Measurements from ENCODE around the gene LRPAP1. TPM values are rescaled to one million over a fixed set of nuclear protein-coding genes. Genes with fewer than 3 reads are reported as not detected.
"Not testable (repeated sequence)": the region's sequence is repeated elsewhere in the genome, so short reads cannot be mapped to it uniquely, and the experiment has no call there.

The LRPAP1 gene
- total and polyA plus RNA-seq, 3 experiments from 2014 or later, result 89.0 to 140 (median 94.9) TPM

- H3K27me3 ChIP-seq (ENCODE audit: insufficient read depth, low read length, poor library complexity, severe bottlenecking); POLR2A ChIA-PET; DNase-seq; H3K36me3 ChIP-seq (ENCODE audit: insufficient read depth, low read length); H3K4me1 Mint-ChIP-seq; H3K27ac Mint-ChIP-seq; H3K4me3 ChIP-seq (ENCODE audit: low read length); H3K4me1 ChIP-seq (ENCODE audit: insufficient read depth, low read length); H3K9me3 Mint-ChIP-seq; CTCF ChIA-PET; H3K9me3 ChIP-seq (ENCODE audit: low read length); H3K36me3 Mint-ChIP-seq; H3K4me3 Mint-ChIP-seq; H3K27me3 Mint-ChIP-seq; H3K27ac ChIP-seq (ENCODE audit: low read depth, low read length): not testable (repeated sequence)
These were observed 14.5 kb upstream of the LRPAP1 start for GRCh38 chr4:3546721-3547120.

DNA sequence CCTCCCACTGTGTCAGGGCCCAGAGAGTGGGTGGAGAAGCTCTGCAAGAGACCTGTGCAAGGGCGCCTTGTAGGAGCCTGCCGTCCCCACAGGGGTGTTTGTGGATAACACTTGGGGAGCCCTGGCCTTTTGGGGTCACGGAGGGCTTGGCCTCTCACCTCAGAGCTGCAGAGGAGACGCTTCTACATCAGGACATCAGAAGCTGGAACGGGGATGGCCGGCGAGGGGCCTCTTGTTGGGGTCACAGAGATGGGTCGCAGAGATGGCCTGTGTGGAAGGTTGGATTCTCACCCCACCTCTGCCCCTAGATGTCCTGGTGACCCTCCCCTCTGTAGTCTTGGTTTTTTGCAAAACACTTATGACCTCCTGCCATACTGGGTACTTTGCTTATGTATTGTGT is 13.1 kb upstream of the LRPAP1 start:
- H3K9me3 Mint-ChIP-seq; H3K4me1 ChIP-seq (ENCODE audit: insufficient read depth, low read length); DNase-seq; H3K4me3 ChIP-seq (ENCODE audit: low read length); H3K4me3 Mint-ChIP-seq; POLR2A ChIA-PET; H3K36me3 ChIP-seq (ENCODE audit: insufficient read depth, low read length); H3K27me3 Mint-ChIP-seq; H3K36me3 Mint-ChIP-seq; H3K9me3 ChIP-seq (ENCODE audit: low read length); H3K27ac Mint-ChIP-seq; CTCF ChIA-PET; H3K4me1 Mint-ChIP-seq; H3K27me3 ChIP-seq (ENCODE audit: insufficient read depth, low read length, poor library complexity, severe bottlenecking); H3K27ac ChIP-seq (ENCODE audit: low read depth, low read length): not testable (repeated sequence)

DNA sequence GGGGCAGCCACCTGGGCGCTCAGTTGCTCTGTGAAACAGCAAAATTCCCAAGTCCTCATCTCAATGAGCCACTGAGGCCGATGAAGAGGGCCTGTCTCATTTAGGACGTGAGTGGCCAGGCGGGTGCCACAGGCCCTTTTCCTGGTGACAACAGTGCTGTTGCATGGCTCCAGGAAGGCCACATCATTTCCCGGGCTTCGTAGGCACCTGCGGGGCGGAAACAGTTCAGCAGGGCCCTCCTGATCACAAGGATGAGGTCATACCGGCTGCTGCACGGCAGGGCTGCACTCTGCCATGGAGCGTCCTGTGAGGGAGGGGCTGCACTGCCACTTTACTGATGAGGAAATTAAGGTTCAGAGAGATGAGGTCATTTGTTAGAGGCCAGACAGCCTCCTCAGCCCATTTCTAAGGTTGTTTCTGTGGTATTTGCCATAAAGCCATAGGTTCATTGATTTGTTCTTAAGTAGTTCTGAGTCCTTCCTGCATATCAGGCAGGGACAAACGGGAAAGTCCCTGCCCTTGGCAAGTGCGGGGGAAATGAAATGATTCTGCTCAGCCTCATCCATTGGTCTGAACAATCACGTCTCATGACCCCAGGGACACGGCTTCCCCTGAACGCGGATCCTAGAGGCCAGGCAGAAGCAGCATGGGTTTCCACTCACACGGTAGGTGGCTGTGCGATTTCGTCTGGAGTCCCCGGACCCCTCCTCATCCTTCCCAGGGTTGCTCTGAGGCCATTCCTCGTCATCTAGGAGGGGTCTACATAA is 12.2 kb upstream of the LRPAP1 start:
- DNase-seq; H3K27me3 Mint-ChIP-seq; H3K27ac ChIP-seq (ENCODE audit: low read depth, low read length); H3K4me1 ChIP-seq (ENCODE audit: insufficient read depth, low read length); H3K4me1 Mint-ChIP-seq; POLR2A ChIA-PET; CTCF ChIA-PET; H3K4me3 ChIP-seq (ENCODE audit: low read length); H3K9me3 ChIP-seq (ENCODE audit: low read length); H3K9me3 Mint-ChIP-seq; H3K36me3 ChIP-seq (ENCODE audit: insufficient read depth, low read length); H3K36me3 Mint-ChIP-seq; H3K4me3 Mint-ChIP-seq; H3K27ac Mint-ChIP-seq; H3K27me3 ChIP-seq (ENCODE audit: insufficient read depth, low read length, poor library complexity, severe bottlenecking): not testable (repeated sequence)

DNA sequence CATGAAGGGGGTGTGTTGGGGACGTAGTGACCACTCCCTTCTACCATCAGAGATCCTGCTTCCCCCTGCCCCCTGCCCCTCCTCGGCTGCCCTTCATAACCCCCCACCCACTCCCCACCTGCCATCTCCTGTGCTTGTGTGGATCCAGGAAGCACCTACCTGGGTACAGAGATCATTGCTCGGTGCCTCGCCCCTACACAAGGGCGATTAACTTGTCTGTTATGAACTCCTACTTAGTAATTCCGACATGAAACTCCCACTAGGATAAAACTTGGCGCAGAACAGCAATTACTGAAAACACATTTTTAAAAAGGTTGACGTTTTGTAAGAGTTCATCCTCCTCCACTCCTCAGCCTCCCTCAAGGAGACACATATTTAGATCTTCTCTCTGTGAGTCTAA is 11.2 kb upstream of the LRPAP1 start:
- DNase-seq; POLR2A ChIA-PET; H3K27me3 ChIP-seq (ENCODE audit: insufficient read depth, low read length, poor library complexity, severe bottlenecking); H3K4me3 Mint-ChIP-seq; H3K27ac Mint-ChIP-seq; H3K4me1 Mint-ChIP-seq; H3K36me3 ChIP-seq (ENCODE audit: insufficient read depth, low read length); H3K9me3 Mint-ChIP-seq; H3K4me3 ChIP-seq (ENCODE audit: low read length); H3K27me3 Mint-ChIP-seq; H3K27ac ChIP-seq (ENCODE audit: low read depth, low read length); H3K36me3 Mint-ChIP-seq; CTCF ChIA-PET; H3K9me3 ChIP-seq (ENCODE audit: low read length); H3K4me1 ChIP-seq (ENCODE audit: insufficient read depth, low read length): not testable (repeated sequence)

GRCh38 chr4:3538906-3539305 is 6.7 kb upstream of the LRPAP1 start:
- H3K27me3 ChIP-seq (ENCODE audit: insufficient read depth, low read length, poor library complexity, severe bottlenecking); H3K27me3 Mint-ChIP-seq; H3K4me3 ChIP-seq (ENCODE audit: low read length); H3K27ac Mint-ChIP-seq; H3K27ac ChIP-seq (ENCODE audit: low read depth, low read length); H3K9me3 Mint-ChIP-seq; POLR2A ChIA-PET; H3K9me3 ChIP-seq (ENCODE audit: low read length); DNase-seq; H3K4me3 Mint-ChIP-seq; CTCF ChIA-PET; H3K4me1 ChIP-seq (ENCODE audit: insufficient read depth, low read length); H3K36me3 ChIP-seq (ENCODE audit: insufficient read depth, low read length); H3K36me3 Mint-ChIP-seq; H3K4me1 Mint-ChIP-seq: not testable (repeated sequence)

DNA sequence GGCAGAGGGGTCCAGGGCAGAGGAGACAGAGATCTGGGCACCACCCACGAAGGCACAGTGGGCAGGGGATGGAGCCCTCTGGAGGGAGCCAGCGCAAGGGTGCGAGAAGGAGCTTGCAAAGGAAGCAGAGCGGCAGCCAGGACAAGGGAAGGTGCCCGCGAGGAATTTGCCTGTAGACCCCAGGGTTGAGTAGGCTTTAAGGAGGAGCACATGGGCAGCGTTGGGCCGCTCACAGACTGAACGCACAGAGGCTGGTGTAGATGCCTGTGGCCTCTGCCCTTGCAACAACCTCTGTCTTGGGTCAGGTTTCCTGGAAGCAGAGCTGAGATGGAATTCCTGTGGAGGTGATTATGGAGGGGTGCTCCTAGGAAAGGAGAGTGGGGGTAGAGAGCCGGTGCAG is 3.6 kb upstream of the LRPAP1 start:
- H3K9me3 ChIP-seq (ENCODE audit: low read length); POLR2A ChIA-PET; H3K27me3 ChIP-seq (ENCODE audit: insufficient read depth, low read length, poor library complexity, severe bottlenecking); H3K27me3 Mint-ChIP-seq; H3K36me3 ChIP-seq (ENCODE audit: insufficient read depth, low read length); H3K36me3 Mint-ChIP-seq; DNase-seq; H3K9me3 Mint-ChIP-seq; H3K4me3 Mint-ChIP-seq; H3K27ac ChIP-seq (ENCODE audit: low read depth, low read length); H3K4me3 ChIP-seq (ENCODE audit: low read length); CTCF ChIA-PET: not testable (repeated sequence)
- Mint-ChIP-seq H3K4me1 (peaks cover 14 to 25% (median 17%) of the 10 kb centered on the region in 3 donors), H3K27ac (peak overlapping the region in 1 of 8 donors; percentile 15)
- H3K4me1 ChIP-seq (ENCODE audit: insufficient read depth, low read length), result peaks cover 16% of the 10 kb centered on the region

GRCh38 chr4:3533423-3533820 is 1.2 kb upstream of the LRPAP1 start:
- Histone ChIP-seq H3K4me1 (ENCODE audit: insufficient read depth, low read length) (peaks cover 32% of the 10 kb centered on the region), H3K4me3 (ENCODE audit: low read length) (no peak overlapping the region), H3K36me3 (ENCODE audit: insufficient read depth, low read length) (no peaks in the 10 kb centered on the region), H3K9me3 (ENCODE audit: low read length) (no peaks in the 10 kb centered on the region), H3K27ac (ENCODE audit: low read depth, low read length) (no peak overlapping the region), H3K27me3 (ENCODE audit: insufficient read depth, low read length, poor library complexity, severe bottlenecking) (no peaks in the 10 kb centered on the region)
- peak overlapping the region; percentile 44 to 100 (median 60) for H3K4me3 Mint-ChIP-seq
- peaks cover 0 to 10% (median 5%) of the 10 kb centered on the region in 5 donors for H3K9me3 Mint-ChIP-seq
- H3K4me1 Mint-ChIP-seq, result peaks cover 26 to 43% (median 29%) of the 10 kb centered on the region in 3 donors
- peaks cover 1 to 25% (median 5%) of the 10 kb centered on the region in 3 donors for H3K36me3 Mint-ChIP-seq
- no peak for DNase-seq
- H3K27ac Mint-ChIP-seq, result peak overlapping the region in 6 of 8 donors; percentile 18 to 52 (median 34)
- ChIA-PET CTCF (no interaction called here), POLR2A (no interaction called here)
- H3K27me3 Mint-ChIP-seq, result peaks cover 8 to 10% of the 10 kb centered on the region in 2 donors

- Histone ChIP-seq H3K36me3 (ENCODE audit: insufficient read depth, low read length) (no peaks in the 10 kb centered on the region), H3K27ac (ENCODE audit: low read depth, low read length) (peak overlapping the region; percentile 73), H3K27me3 (ENCODE audit: insufficient read depth, low read length, poor library complexity, severe bottlenecking) (no peaks in the 10 kb centered on the region), H3K4me3 (ENCODE audit: low read length) (peak overlapping the region; percentile 74), H3K4me1 (ENCODE audit: insufficient read depth, low read length) (peaks cover 32% of the 10 kb centered on the region), H3K9me3 (ENCODE audit: low read length) (no peaks in the 10 kb centered on the region)
- ChIA-PET CTCF (no interaction called here), POLR2A (no interaction called here)
- H3K4me3 Mint-ChIP-seq, result peak overlapping the region; percentile 96 to 100 (median 99)
- no peak for DNase-seq
- H3K4me1 Mint-ChIP-seq, result peaks cover 29 to 48% (median 34%) of the 10 kb centered on the region in 3 donors
- H3K27ac Mint-ChIP-seq, result peak overlapping the region in 7 of 8 donors; percentile 18 to 96 (median 52)
- H3K9me3 Mint-ChIP-seq, result peaks cover 0 to 10% (median 5%) of the 10 kb centered on the region in 5 donors
- H3K27me3 Mint-ChIP-seq, result peaks cover 8 to 10% of the 10 kb centered on the region in 2 donors
- peaks cover 1 to 30% (median 5%) of the 10 kb centered on the region in 3 donors for H3K36me3 Mint-ChIP-seq
These were observed 665 bp upstream of the LRPAP1 start for GRCh38 chr4:3532751-3533422.
